ENCODE measurements around the gene GPR150.

DNA sequence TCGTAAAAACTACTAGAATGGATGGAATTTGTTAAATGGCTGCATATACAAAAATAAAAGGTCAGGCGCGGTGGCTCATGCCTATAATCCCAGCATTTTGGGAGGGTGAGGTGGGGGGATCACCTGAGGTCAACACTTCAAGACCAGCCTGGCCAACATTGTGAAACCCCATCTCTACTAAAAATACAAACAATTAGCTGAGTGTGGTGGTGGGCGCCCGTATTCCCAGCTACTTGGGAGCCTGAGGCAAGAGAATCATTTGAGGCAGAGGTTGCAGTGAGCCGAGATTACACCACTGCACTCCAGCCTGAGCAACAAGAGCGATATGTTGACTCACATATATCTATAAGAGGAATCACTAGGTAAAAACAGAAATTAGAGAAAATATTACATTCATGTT is 9.3 kb upstream of the GPR150 start:
- TF ChIP-seq, protein P1, sequence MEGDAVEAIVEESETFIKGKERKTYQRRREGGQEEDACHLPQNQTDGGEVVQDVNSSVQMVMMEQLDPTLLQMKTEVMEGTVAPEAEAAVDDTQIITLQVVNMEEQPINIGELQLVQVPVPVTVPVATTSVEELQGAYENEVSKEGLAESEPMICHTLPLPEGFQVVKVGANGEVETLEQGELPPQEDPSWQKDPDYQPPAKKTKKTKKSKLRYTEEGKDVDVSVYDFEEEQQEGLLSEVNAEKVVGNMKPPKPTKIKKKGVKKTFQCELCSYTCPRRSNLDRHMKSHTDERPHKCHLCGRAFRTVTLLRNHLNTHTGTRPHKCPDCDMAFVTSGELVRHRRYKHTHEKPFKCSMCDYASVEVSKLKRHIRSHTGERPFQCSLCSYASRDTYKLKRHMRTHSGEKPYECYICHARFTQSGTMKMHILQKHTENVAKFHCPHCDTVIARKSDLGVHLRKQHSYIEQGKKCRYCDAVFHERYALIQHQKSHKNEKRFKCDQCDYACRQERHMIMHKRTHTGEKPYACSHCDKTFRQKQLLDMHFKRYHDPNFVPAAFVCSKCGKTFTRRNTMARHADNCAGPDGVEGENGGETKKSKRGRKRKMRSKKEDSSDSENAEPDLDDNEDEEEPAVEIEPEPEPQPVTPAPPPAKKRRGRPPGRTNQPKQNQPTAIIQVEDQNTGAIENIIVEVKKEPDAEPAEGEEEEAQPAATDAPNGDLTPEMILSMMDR (conservative IDR thresholded peaks at IDR 0.05; ENCODE audit: low read length): no peak
- TF ChIP-seq EZH2phosphoT487 (IDR thresholded peaks at IDR 0.05; ENCODE audit: borderline replicate concordance, low read depth, low read length): no peak

Measured in OCI-LY7 (cell line).